CD8-positive, alpha-beta memory T cell (primary cell): ENCODE data around the gene STRN. TPM values are rescaled to one million over a fixed set of nuclear protein-coding genes. Genes with fewer than 3 reads are reported as not detected.
A peak's percentile ranks its signal among the peaks of the same experiment; 100 is the strongest.
"Not testable (repeated sequence)": the region's sequence is repeated elsewhere in the genome, so short reads cannot be mapped to it uniquely, and the experiment has no call there.

Source experiments
- CTCF ChIA-PET: fragments of 350-600 bp; sonication (Branson Sonifier 250); formaldehyde crosslinking; loops from one replicate; lab custom pipeline; 2021; ENCODE audit warnings: antibody characterized with exemption; lab: Charles Lee
- POLR2A ChIA-PET: fragments of 350-600 bp; sonication (Branson Sonifier 250); formaldehyde crosslinking; loops from one replicate; lab custom pipeline; 2021; ENCODE audit warnings: antibody characterized with exemption; lab: Charles Lee
- DNase-seq, 5 donors: peaks; one replicate each; pipeline versions ENCODE4 v3.0.0 to v3.0.0-alpha.2; 2020 to 2022; ENCODE audit warnings: mixed read lengths in 1 of 5
- H3K27ac ChIP-seq: one replicate; pipeline ENCODE4 v1.7.0; 2013; ENCODE audit warnings: low read depth, mild to moderate bottlenecking, low read length, moderate library complexity
- H3K27me3 ChIP-seq: 2 replicates; pipeline ENCODE4 v1.7.0; 2013; ENCODE audit warnings: low read length, mild to moderate bottlenecking; ENCODE audit not compliant: insufficient read depth, poor library complexity, severe bottlenecking
- H3K36me3 ChIP-seq: 2 replicates; pipeline ENCODE4 v1.7.0; 2013; ENCODE audit warnings: mild to moderate bottlenecking, low read length, moderate library complexity; ENCODE audit not compliant: insufficient read depth
- H3K4me1 ChIP-seq: 2 replicates; pipeline ENCODE4 v1.7.0; 2013; ENCODE audit warnings: mild to moderate bottlenecking, low read length, moderate library complexity; ENCODE audit not compliant: insufficient read depth
- H3K4me3 ChIP-seq: 2 replicates; pipeline ENCODE4 v1.7.0; 2013; ENCODE audit warnings: mild to moderate bottlenecking, low read length
- H3K9me3 ChIP-seq: 2 replicates; pipeline ENCODE4 v1.7.0; 2013; ENCODE audit warnings: mild to moderate bottlenecking, low read length
- H3K27ac Mint-ChIP-seq, 8 donors: one replicate each; pipeline ENCODE4 v1.8.0; 2020 to 2021; ENCODE audit warnings: mixed read lengths in 8 of 8, mild to moderate bottlenecking in 6 of 8, inconsistent platforms in 3 of 8, moderate library complexity in 3 of 8
- H3K27me3 Mint-ChIP-seq, 2 donors: one replicate each; pipeline ENCODE4 v1.8.0; 2020 to 2021; ENCODE audit warnings: mixed read lengths in 2 of 2, mild to moderate bottlenecking in 1 of 2, moderate library complexity in 1 of 2
- H3K36me3 Mint-ChIP-seq, 3 donors: one replicate each; pipeline ENCODE4 v1.8.0; 2020 to 2021; ENCODE audit warnings: mixed read lengths in 3 of 3, inconsistent platforms in 1 of 3, mild to moderate bottlenecking in 1 of 3
- H3K4me1 Mint-ChIP-seq, 3 donors: one replicate each; pipeline ENCODE4 v1.8.0; 2020 to 2021; ENCODE audit warnings: mixed read lengths in 3 of 3, inconsistent platforms in 1 of 3, mild to moderate bottlenecking in 1 of 3
- H3K4me3 Mint-ChIP-seq, 7 donors: one replicate each; pipeline ENCODE4 v1.8.0; 2020 to 2021; ENCODE audit warnings: mixed read lengths in 7 of 7, mild to moderate bottlenecking in 6 of 7, moderate library complexity in 4 of 7, inconsistent platforms in 2 of 7
- H3K9me3 Mint-ChIP-seq, 5 donors: one replicate each; pipeline ENCODE4 v1.8.0; 2020 to 2022; ENCODE audit warnings: mixed read lengths in 5 of 5, mild to moderate bottlenecking in 3 of 5, moderate library complexity in 2 of 5, inconsistent platforms in 1 of 5
- polyA plus RNA-seq: library from polyadenylated mRNA; unstranded; fragments of 300-500 nt; fragmentation: Illumina TruSeq; gene quantifications from one replicate; pipeline ENCODE4 v1.2.3, GENCODE V29; 2021
- total RNA-seq, 2 experiments: library from RNA; stranded (reverse); gene quantifications; one replicate each; pipeline ENCODE4 v1.2.3, GENCODE V29; 2021

The STRN gene
- total RNA-seq (10 to 100 TPM; 26.9 to 28.3 TPM), polyA plus RNA-seq (10.5 TPM)

- Mint-ChIP-seq H3K9me3 (peaks cover 0 to 4% (median 0%) of the 10 kb centered on the region in 5 donors), H3K27me3 (peaks cover 0 to 5% of the 10 kb centered on the region in 2 donors), H3K27ac (peak within 1 kb of the TSS; percentile 94 to 100 (median 96)), H3K4me1 (peaks cover 41 to 50% (median 49%) of the 10 kb centered on the region in 3 donors), H3K36me3 (peaks cover 0 to 10% (median 0%) of the 10 kb centered on the region in 3 donors), H3K4me3 (peak within 1 kb of the TSS; percentile 92 to 99 (median 96))
- peak; percentile 96 to 100 (median 98) for DNase-seq
- ChIA-PET POLR2A (interaction anchor here (0.6 to 1.6 kb wide), 9 partner anchors 9 to 978 kb away, joined by 3 to 5 read pairs (median 4); partner anchors contain the start of genes CEBPZ, GPATCH11, HEATR5B and NDUFAF7), CTCF (interaction anchor here (0.6 to 1.3 kb wide), 4 partner anchors 8 to 55 kb away, joined by 3 to 4 read pairs (median 4); no protein-coding TSS in a partner anchor)
- Histone ChIP-seq H3K27ac (peak within 1 kb of the TSS; percentile 93), H3K27me3 (no peaks in the 10 kb centered on the region), H3K4me3 (peak within 1 kb of the TSS; percentile 92), H3K9me3 (no peaks in the 10 kb centered on the region), H3K4me1 (peaks cover 22% of the 10 kb centered on the region), H3K36me3 (no peaks in the 10 kb centered on the region)
These were observed at the start of gene STRN for GRCh38 chr2:36966370-36967235. Gene STRN, minus strand, starts transcription at chr2:36966536. Its CDS starts 73 bp downstream, at chr2:36966463.

GRCh38 chr2:37013315-37013641, 46.9 kb upstream of the STRN start:
- no peak for DNase-seq
- CTCF ChIA-PET = no interaction called here
- Mint-ChIP-seq H3K4me1 (peaks cover 0 to 4% (median 2%) of the 10 kb centered on the region in 3 donors), H3K27ac (no peak overlapping the region), H3K27me3 (no peaks in the 10 kb centered on the region), H3K4me3 (no peak overlapping the region), H3K9me3 (no peaks in the 10 kb centered on the region), H3K36me3 (peaks cover 0 to 78% (median 18%) of the 10 kb centered on the region in 3 donors)
- POLR2A ChIA-PET = no interaction called here
- Histone ChIP-seq H3K36me3 (peaks cover 28% of the 10 kb centered on the region), H3K4me1 (no peaks in the 10 kb centered on the region), H3K27ac (no peak overlapping the region), H3K9me3 (no peaks in the 10 kb centered on the region), H3K4me3 (no peak overlapping the region), H3K27me3 (no peaks in the 10 kb centered on the region)

GRCh38 chr2:37011130-37011529, 44.8 kb upstream of the STRN start:
- CTCF ChIA-PET = no interaction called here
- Histone ChIP-seq H3K4me3 (no peak overlapping the region), H3K27me3 (no peaks in the 10 kb centered on the region), H3K4me1 (no peaks in the 10 kb centered on the region), H3K27ac (no peak overlapping the region), H3K9me3 (no peaks in the 10 kb centered on the region), H3K36me3 (peaks cover 27% of the 10 kb centered on the region)
- Mint-ChIP-seq H3K4me1 (peaks cover 0 to 4% (median 2%) of the 10 kb centered on the region in 3 donors), H3K27me3 (no peaks in the 10 kb centered on the region), H3K36me3 (peaks cover 0 to 76% (median 17%) of the 10 kb centered on the region in 3 donors), H3K4me3 (no peak overlapping the region), H3K9me3 (no peaks in the 10 kb centered on the region), H3K27ac (peak overlapping the region in 3 of 8 donors; percentile 58 to 75 (median 74))
- no peak for DNase-seq
- POLR2A ChIA-PET = no interaction called here

- Mint-ChIP-seq H3K27me3 (no peaks in the 10 kb centered on the region), H3K36me3 (peaks cover 0 to 81% (median 21%) of the 10 kb centered on the region in 3 donors), H3K4me1 (peaks cover 9 to 11% (median 9%) of the 10 kb centered on the region in 3 donors), H3K4me3 (peak overlapping the region in 5 of 7 donors; percentile 14 to 64 (median 56)), H3K27ac (peak overlapping the region in 6 of 8 donors; percentile 11 to 80 (median 58)), H3K9me3 (no peaks in the 10 kb centered on the region)
- no peaks in the 10 kb centered on the region for H3K9me3 ChIP-seq
- H3K27me3 ChIP-seq = no peaks in the 10 kb centered on the region
- H3K36me3 ChIP-seq = peaks cover 15% of the 10 kb centered on the region
- H3K4me3 ChIP-seq = no peak overlapping the region
- H3K4me1 ChIP-seq = no peaks in the 10 kb centered on the region
- ChIA-PET POLR2A (interaction anchor here (0.7 kb wide), 1 partner anchor 39 kb away, joined by 3 read pairs; the partner anchor contains the start of gene STRN), CTCF (no interaction called here)
- no peak overlapping the region for H3K27ac ChIP-seq
- DNase-seq = peak in 2 of 5 donors; percentile 11 to 23
These were observed 39.0 kb upstream of the STRN start for GRCh38 chr2:37005118-37005868.

- H3K36me3 ChIP-seq = peaks cover 9% of the 10 kb centered on the region
- CTCF ChIA-PET = no interaction called here
These were observed 34.7 kb upstream of the STRN start for GRCh38 chr2:37000988-37001556.

GRCh38 chr2:37000318-37000717, 34.0 kb upstream of the STRN start:
- Mint-ChIP-seq H3K4me1 (peaks cover 4 to 6% (median 5%) of the 10 kb centered on the region in 3 donors), H3K9me3 (no peaks in the 10 kb centered on the region), H3K4me3 (no peak overlapping the region), H3K27me3 (no peaks in the 10 kb centered on the region), H3K27ac (no peak overlapping the region), H3K36me3 (peaks cover 0 to 74% (median 24%) of the 10 kb centered on the region in 3 donors)
- no peaks in the 10 kb centered on the region for H3K27me3 ChIP-seq
- H3K4me1 ChIP-seq = no peaks in the 10 kb centered on the region
- ChIA-PET CTCF (no interaction called here), POLR2A (no interaction called here)
- H3K9me3 ChIP-seq = no peaks in the 10 kb centered on the region
- no peak for DNase-seq
- H3K36me3 ChIP-seq = peaks cover 9% of the 10 kb centered on the region
- no peak overlapping the region for H3K4me3 ChIP-seq
- no peak overlapping the region for H3K27ac ChIP-seq

More at GRCh38 chr2:37000988-37001556, 34.7 kb upstream of the STRN start:
- Histone ChIP-seq H3K27ac (no peak overlapping the region), H3K9me3 (no peaks in the 10 kb centered on the region), H3K4me3 (no peak overlapping the region), H3K27me3 (no peaks in the 10 kb centered on the region), H3K4me1 (no peaks in the 10 kb centered on the region)
- H3K27me3 Mint-ChIP-seq = no peaks in the 10 kb centered on the region
- POLR2A ChIA-PET = no interaction called here
- no peaks in the 10 kb centered on the region for H3K9me3 Mint-ChIP-seq
- DNase-seq = no peak
- peak overlapping the region in 1 of 8 donors; percentile 79 for H3K27ac Mint-ChIP-seq
- peaks cover 0 to 78% (median 24%) of the 10 kb centered on the region in 3 donors for H3K36me3 Mint-ChIP-seq
- no peak overlapping the region for H3K4me3 Mint-ChIP-seq
- peaks cover 9 to 11% (median 9%) of the 10 kb centered on the region in 3 donors for H3K4me1 Mint-ChIP-seq

GRCh38 chr2:36999416-36999815, 33.1 kb upstream of the STRN start:
- H3K27ac Mint-ChIP-seq, H3K27me3 Mint-ChIP-seq, H3K9me3 ChIP-seq, H3K27me3 ChIP-seq, H3K36me3 ChIP-seq, H3K4me3 Mint-ChIP-seq, H3K27ac ChIP-seq, H3K4me1 ChIP-seq, CTCF ChIA-PET, DNase-seq, POLR2A ChIA-PET, H3K9me3 Mint-ChIP-seq, H3K4me1 Mint-ChIP-seq, H3K4me3 ChIP-seq: not testable (repeated sequence)
- peaks cover 0 to 68% (median 17%) of the 10 kb centered on the region in 3 donors for H3K36me3 Mint-ChIP-seq
